Vagina (tissue), 2 donors: ENCODE results near the gene ATP8A1. TPM values are rescaled to one million over a fixed set of nuclear protein-coding genes. Genes with fewer than 3 reads are reported as not detected.
A peak's percentile ranks its signal among the peaks of the same experiment; 100 is the strongest.

Experiments used
- DNase-seq, 2 donors: peaks; one replicate each; pipeline ENCODE4 v3.0.0-alpha.2; 2017; ENCODE audit errors: extremely low spot score in 2 of 2
- H3K27ac ChIP-seq: fragments of 200-600 bp; sonication (generic); one replicate; pipeline ENCODE4 v1.5.1; 2019
- H3K27me3 ChIP-seq: fragments of 200-600 bp; sonication (generic); one replicate; pipeline ENCODE4 v1.5.1; 2019
- H3K36me3 ChIP-seq, 2 donors: fragments of 200-600 bp; sonication (generic); one replicate each; pipeline ENCODE4 v1.5.1; 2017 to 2019
- H3K4me1 ChIP-seq: fragments of 200-600 bp; sonication (generic); one replicate; pipeline ENCODE4 v1.5.1; 2019
- H3K4me3 ChIP-seq, 2 donors: fragments of 200-600 bp; sonication (generic); 1 replicate in 1 of 2; 2 replicates in 1 of 2; pipeline ENCODE4 v1.5.1; 2016 to 2019
- H3K9me3 ChIP-seq: fragments of 200-600 bp; sonication (generic); one replicate; pipeline ENCODE4 v1.5.1; 2019
- CTCF ChIP-seq, 3 experiments: fragments of 450-650 bp in 2 of 3; fragments of 200-600 bp in 1 of 3; sonication (generic) in 1 of 3; IDR thresholded peaks; one replicate each; pipeline ENCODE4 v1.5.1; 2017 to 2019; ENCODE audit warnings: antibody characterized with exemption in 3 of 3, mild to moderate bottlenecking in 2 of 3, moderate library complexity in 2 of 3
- POLR2A ChIP-seq, 2 donors: fragments of 450-650 bp; IDR thresholded peaks; one replicate each; pipeline ENCODE4 v1.6.1; 2017; ENCODE audit warnings: antibody characterized with exemption in 2 of 2, mild to moderate bottlenecking in 2 of 2, moderate library complexity in 2 of 2
- POLR2AphosphoS5 ChIP-seq, 2 donors: sonication (generic); formaldehyde crosslinking; IDR thresholded peaks; one replicate each; pipeline ENCODE4 v1.9.0; 2017; ENCODE audit warnings: antibody characterized with exemption in 2 of 2, mild to moderate bottlenecking in 2 of 2, low read depth in 1 of 2; ENCODE audit not compliant: insufficient read depth in 1 of 2
- intact Hi-C: fragments of 100-400 bp; cut with DNase I; formaldehyde crosslinking; loops from one replicate; pipeline ENCODE4 v1.15.1; 2023
- total RNA-seq: library from RNA; depleted of rRNA; stranded (reverse); fragments of >200 nt; gene quantifications from one replicate; pipeline ENCODE4 v1.2.3, GENCODE V29; 2016

The ATP8A1 gene
- total RNA-seq, 1 donor from 2014 or later = 10.8 TPM

GRCh38 chr4:42404001-42404400 is 252.9 kb downstream of the ATP8A1 start:
- Histone ChIP-seq H3K9me3 (no peaks in the 10 kb centered on the region), H3K4me1 (peaks cover under 1% of the 10 kb centered on the region), H3K4me3 (no peak overlapping the region), H3K27me3 (no peaks in the 10 kb centered on the region), H3K36me3 (no peaks in the 10 kb centered on the region), H3K27ac (no peak overlapping the region)
- DNase-seq = no peak
- intact Hi-C loops = no loop called here
- TF ChIP-seq CTCF (IDR thresholded peaks at IDR 0.05) (no peak), POLR2AphosphoS5 (IDR thresholded peaks at IDR 0.05; ENCODE audit: insufficient read depth in 1 of 2, low read depth in 1 of 2) (no peak), POLR2A (IDR thresholded peaks at IDR 0.05) (no peak)

GRCh38 chr4:42401171-42401570 is 255.7 kb downstream of the ATP8A1 start:
- H3K36me3 ChIP-seq = no peaks in the 10 kb centered on the region
- TF ChIP-seq POLR2AphosphoS5 (IDR thresholded peaks at IDR 0.05; ENCODE audit: insufficient read depth in 1 of 2, low read depth in 1 of 2) = no peak
- TF ChIP-seq POLR2A (IDR thresholded peaks at IDR 0.05) = no peak
- no peak for TF ChIP-seq CTCF (IDR thresholded peaks at IDR 0.05)
- H3K9me3 ChIP-seq = no peaks in the 10 kb centered on the region
- no peak for DNase-seq
- H3K4me3 ChIP-seq = no peak overlapping the region
- H3K27ac ChIP-seq = no peak overlapping the region
- intact Hi-C loops = no loop called here
- H3K27me3 ChIP-seq = no peaks in the 10 kb centered on the region
- peaks cover 28% of the 10 kb centered on the region for H3K4me1 ChIP-seq

GRCh38 chr4:42399393-42399792 is 257.5 kb downstream of the ATP8A1 start:
- H3K27me3 ChIP-seq = no peaks in the 10 kb centered on the region
- peaks cover 28% of the 10 kb centered on the region for H3K4me1 ChIP-seq
- no peak overlapping the region for H3K4me3 ChIP-seq
- no peaks in the 10 kb centered on the region for H3K36me3 ChIP-seq
- no peaks in the 10 kb centered on the region for H3K9me3 ChIP-seq
- TF ChIP-seq POLR2AphosphoS5 (IDR thresholded peaks at IDR 0.05; ENCODE audit: insufficient read depth in 1 of 2, low read depth in 1 of 2) = no peak
- no peak overlapping the region for H3K27ac ChIP-seq
- intact Hi-C loops = no loop called here
- DNase-seq = no peak

- Histone ChIP-seq H3K4me3 (peak overlapping the region in 1 of 2 donors; percentile 40), H3K9me3 (no peaks in the 10 kb centered on the region), H3K4me1 (peaks cover 28% of the 10 kb centered on the region), H3K36me3 (no peaks in the 10 kb centered on the region), H3K27ac (no peak overlapping the region), H3K27me3 (no peaks in the 10 kb centered on the region)
- intact Hi-C loops = no loop called here
- no peak for TF ChIP-seq POLR2AphosphoS5 (IDR thresholded peaks at IDR 0.05; ENCODE audit: insufficient read depth in 1 of 2, low read depth in 1 of 2)
- TF ChIP-seq CTCF (IDR thresholded peaks at IDR 0.05) = no peak
- TF ChIP-seq POLR2A (IDR thresholded peaks at IDR 0.05) = no peak
- no peak for DNase-seq
These were observed 258.0 kb downstream of the ATP8A1 start for GRCh38 chr4:42398871-42399331.

- Histone ChIP-seq H3K4me3 (peak overlapping the region; percentile 40 to 41), H3K27ac (no peak overlapping the region), H3K9me3 (no peaks in the 10 kb centered on the region), H3K36me3 (no peaks in the 10 kb centered on the region), H3K4me1 (peaks cover 28% of the 10 kb centered on the region), H3K27me3 (no peaks in the 10 kb centered on the region)
- no peak for TF ChIP-seq POLR2A (IDR thresholded peaks at IDR 0.05)
- TF ChIP-seq POLR2AphosphoS5 (IDR thresholded peaks at IDR 0.05; ENCODE audit: insufficient read depth in 1 of 2, low read depth in 1 of 2) = no peak
- no peak for TF ChIP-seq CTCF (IDR thresholded peaks at IDR 0.05)
- DNase-seq = no peak
- intact Hi-C loops = no loop called here
These were observed 258.6 kb downstream of the ATP8A1 start for GRCh38 chr4:42398171-42398870.
